ENCODE results near the gene ROR2. TPM values are rescaled to one million over a fixed set of nuclear protein-coding genes. Genes with fewer than 3 reads are reported as not detected.

ROR2 gene
- total and polyA plus RNA-seq, 2 of the 13 experiments (the other 11 are each of a cell fraction or from before 2014, with no cell fraction given): not detected

DNA sequence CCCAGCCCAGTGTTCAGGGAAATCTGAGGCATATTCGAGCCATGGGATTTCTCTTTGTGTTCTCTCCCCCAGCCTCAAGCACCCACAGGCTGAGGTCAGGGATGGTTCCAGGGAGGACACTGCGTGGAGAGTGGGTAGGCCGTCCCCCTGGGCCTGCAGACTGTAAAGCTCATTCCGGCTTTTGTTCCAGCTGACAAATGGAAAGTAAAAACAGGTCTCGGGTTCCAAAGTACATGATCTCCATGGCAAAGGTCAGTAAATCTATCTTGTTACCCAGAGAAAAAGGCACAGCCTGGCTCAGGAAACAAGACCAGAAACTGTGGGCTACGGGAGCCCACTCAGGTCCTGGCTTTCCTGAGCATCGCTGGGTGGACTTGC lies 116.2 kb downstream of the ROR2 start:
- Histone ChIP-seq H3K79me2 (ENCODE audit: insufficient read depth, low read length) (no peaks in the 10 kb centered on the region), H2AFZ (ENCODE audit: low read length) (no peak overlapping the region), H4K20me1 (ENCODE audit: insufficient read depth, low read length) (no peaks in the 10 kb centered on the region), H3K9me3 (ENCODE audit: low read length) (no peaks in the 10 kb centered on the region), H3K36me3 (replicated peaks in 1 of 2; ENCODE audit: control insufficient read depth in 1 of 2, insufficient read depth in 2 of 2, low read length in 2 of 2) (no peaks in the 10 kb centered on the region), H3K27ac (ENCODE audit: extremely low read length, insufficient read depth, low read length) (no peak overlapping the region), H3K9ac (ENCODE audit: insufficient read depth, low read depth, low read length) (no peak overlapping the region), H3K4me3 (replicated peaks in 1 of 3; ENCODE audit: insufficient read depth in 1 of 3, low read depth in 2 of 3, low read length in 3 of 3) (no peak overlapping the region), H3K4me1 (ENCODE audit: insufficient read depth, low read length) (no peaks in the 10 kb centered on the region), H3K4me2 (ENCODE audit: low read depth, low read length) (no peak overlapping the region), H3K27me3 (ENCODE audit: control insufficient read depth in 1 of 2, insufficient read depth in 2 of 2, low read length in 2 of 2) (peaks cover 5 to 44% of the 10 kb centered on the region in 2 experiments; a peak in 3 of 5 replicates)
- CTCF ChIA-PET (ENCODE audit: low intra/inter-chr PET ratio, low total read pairs): no interaction called here
- no peak for FAIRE-seq
- TF ChIP-seq, protein P1, sequence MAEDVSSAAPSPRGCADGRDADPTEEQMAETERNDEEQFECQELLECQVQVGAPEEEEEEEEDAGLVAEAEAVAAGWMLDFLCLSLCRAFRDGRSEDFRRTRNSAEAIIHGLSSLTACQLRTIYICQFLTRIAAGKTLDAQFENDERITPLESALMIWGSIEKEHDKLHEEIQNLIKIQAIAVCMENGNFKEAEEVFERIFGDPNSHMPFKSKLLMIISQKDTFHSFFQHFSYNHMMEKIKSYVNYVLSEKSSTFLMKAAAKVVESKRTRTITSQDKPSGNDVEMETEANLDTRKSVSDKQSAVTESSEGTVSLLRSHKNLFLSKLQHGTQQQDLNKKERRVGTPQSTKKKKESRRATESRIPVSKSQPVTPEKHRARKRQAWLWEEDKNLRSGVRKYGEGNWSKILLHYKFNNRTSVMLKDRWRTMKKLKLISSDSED (CRISPR knock-in tag; IDR thresholded peaks at IDR 0.05): no peak
- TF ChIP-seq, protein P2, sequence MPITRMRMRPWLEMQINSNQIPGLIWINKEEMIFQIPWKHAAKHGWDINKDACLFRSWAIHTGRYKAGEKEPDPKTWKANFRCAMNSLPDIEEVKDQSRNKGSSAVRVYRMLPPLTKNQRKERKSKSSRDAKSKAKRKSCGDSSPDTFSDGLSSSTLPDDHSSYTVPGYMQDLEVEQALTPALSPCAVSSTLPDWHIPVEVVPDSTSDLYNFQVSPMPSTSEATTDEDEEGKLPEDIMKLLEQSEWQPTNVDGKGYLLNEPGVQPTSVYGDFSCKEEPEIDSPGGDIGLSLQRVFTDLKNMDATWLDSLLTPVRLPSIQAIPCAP (CRISPR knock-in tag; IDR thresholded peaks at IDR 0.05; ENCODE audit: low read depth): no peak
- no peak for TF ChIP-seq ZNF720 (CRISPR knock-in tag; IDR thresholded peaks at IDR 0.05)
- no peak for TF ChIP-seq ZNF598 (CRISPR knock-in tag; IDR thresholded peaks at IDR 0.05; ENCODE audit: borderline replicate concordance)
- TF ChIP-seq ZNF282 (IDR thresholded peaks at IDR 0.05; ENCODE audit: partially characterized antibody): no peak
- TF ChIP-seq GABPA (IDR thresholded peaks at IDR 0.05; ENCODE audit: low read depth, low read length): no peak
- TF ChIP-seq GABPA (CRISPR knock-in tag; IDR thresholded peaks at IDR 0.05; ENCODE audit: low read depth): no peak
- no peak for TF ChIP-seq MTA1 (CRISPR knock-in tag; IDR thresholded peaks at IDR 0.05; ENCODE audit: borderline replicate concordance)
- TF ChIP-seq KDM3A (CRISPR knock-in tag; IDR thresholded peaks at IDR 0.05; ENCODE audit: low read depth): no peak
- no peak for TF ChIP-seq SP5 (CRISPR knock-in tag; IDR thresholded peaks at IDR 0.05; ENCODE audit: borderline replicate concordance, low read depth)
- no peak for TF ChIP-seq NFRKB (IDR thresholded peaks at IDR 0.05)
- TF ChIP-seq, protein P3, sequence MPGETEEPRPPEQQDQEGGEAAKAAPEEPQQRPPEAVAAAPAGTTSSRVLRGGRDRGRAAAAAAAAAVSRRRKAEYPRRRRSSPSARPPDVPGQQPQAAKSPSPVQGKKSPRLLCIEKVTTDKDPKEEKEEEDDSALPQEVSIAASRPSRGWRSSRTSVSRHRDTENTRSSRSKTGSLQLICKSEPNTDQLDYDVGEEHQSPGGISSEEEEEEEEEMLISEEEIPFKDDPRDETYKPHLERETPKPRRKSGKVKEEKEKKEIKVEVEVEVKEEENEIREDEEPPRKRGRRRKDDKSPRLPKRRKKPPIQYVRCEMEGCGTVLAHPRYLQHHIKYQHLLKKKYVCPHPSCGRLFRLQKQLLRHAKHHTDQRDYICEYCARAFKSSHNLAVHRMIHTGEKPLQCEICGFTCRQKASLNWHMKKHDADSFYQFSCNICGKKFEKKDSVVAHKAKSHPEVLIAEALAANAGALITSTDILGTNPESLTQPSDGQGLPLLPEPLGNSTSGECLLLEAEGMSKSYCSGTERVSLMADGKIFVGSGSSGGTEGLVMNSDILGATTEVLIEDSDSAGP (CRISPR knock-in tag; IDR thresholded peaks at IDR 0.05; ENCODE audit: borderline replicate concordance): no peak
- no TSS peak for BruUV-seq (replicated peaks)
- intact Hi-C loops (cut with micrococcal nuclease; ENCODE audit: unreplicated experiment): no loop called here
- WGBS (ENCODE audit: low lambda C conversion rate): 5% methylated on average over 4 of the region's 7 CpGs
- no peak for DNase-seq (ENCODE audit: low spot score)
- in situ Hi-C loops (cut with HindIII; ENCODE audit: extremely low pct_ligation_motif_present, low pct_unique_long_range_greater_than_20kb): no loop called here
- no peak for ATAC-seq
- POLR2A ChIA-PET: no interaction called here
